Tibial nerve (tissue), 4 donors: ENCODE results near the gene RBCK1.
"Not testable (repeated sequence)": the region's sequence is repeated elsewhere in the genome, so short reads cannot be mapped to it uniquely, and the experiment has no call there.

Experiments
- CTCF ChIP-seq, 5 experiments: fragments of 200-600 bp in 3 of 5; fragments of 450-650 bp in 2 of 5; sonication (generic) in 3 of 5; IDR thresholded peaks; one replicate each; pipeline ENCODE4 v1.5.1; 2016 to 2019; ENCODE audit warnings: antibody characterized with exemption in 5 of 5, mild to moderate bottlenecking in 3 of 5, moderate library complexity in 2 of 5
- EP300 ChIP-seq, 2 donors: sonication (generic); formaldehyde crosslinking; IDR thresholded peaks; one replicate each; pipeline ENCODE4 v1.6.1; 2017; ENCODE audit warnings: antibody characterized with exemption in 2 of 2, mild to moderate bottlenecking in 1 of 2
- POLR2A ChIP-seq, 2 donors: fragments of 450-650 bp; IDR thresholded peaks; one replicate each; pipeline ENCODE4 v1.6.1; 2017; ENCODE audit warnings: antibody characterized with exemption in 2 of 2, mild to moderate bottlenecking in 2 of 2, moderate library complexity in 2 of 2

DNA sequence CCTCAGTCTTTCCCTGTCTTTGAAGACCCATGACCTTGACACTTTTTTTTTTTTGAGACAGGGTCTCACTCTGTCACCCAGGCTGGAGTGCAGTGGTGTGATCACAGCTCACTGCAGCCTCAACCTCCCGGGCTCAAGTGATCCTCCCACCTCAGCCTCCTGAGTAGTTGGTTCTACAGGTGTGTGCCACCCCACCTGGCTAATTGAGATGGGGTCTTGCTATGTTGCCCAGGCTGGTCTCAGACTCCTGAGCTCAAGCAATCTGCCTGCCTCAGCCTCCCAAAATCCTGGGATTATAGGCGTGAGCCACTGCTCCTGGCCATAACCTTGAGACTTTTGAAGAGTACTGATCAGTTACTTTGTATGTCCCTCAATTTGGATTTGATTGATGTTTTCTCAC is 14.8 kb upstream of the RBCK1 start:
- not testable (repeated sequence) for TF ChIP-seq CTCF, POLR2A, EP300 (IDR thresholded peaks at IDR 0.05)
